H1 (cell line): Measurements from ENCODE around the gene GGT7. TPM values are rescaled to one million over a fixed set of nuclear protein-coding genes. Genes with fewer than 3 reads are reported as not detected.
A peak's percentile ranks its signal among the peaks of the same experiment; 100 is the strongest.

Source experiments
- ASH2L ChIP-seq: fragments of 200-600, 300-600 bp; sonication (generic); IDR thresholded peaks from one replicate; pipeline ENCODE4 v1.7.1; 2017; ENCODE audit warnings: low read length
- CHD1 ChIP-seq: IDR thresholded peaks from 2 replicates; pipeline ENCODE4 v1.6.1; 2012; ENCODE audit warnings: low read depth, low read length, improper control_type of control experiment
- CHD2 ChIP-seq: IDR thresholded peaks from 2 replicates; pipeline ENCODE4 v1.6.1; 2012; ENCODE audit warnings: low read length, improper control_type of control experiment
- CTCF ChIP-seq, 3 experiments: IDR thresholded peaks; 1 replicate in 2 of 3; 2 replicates in 1 of 3; pipeline versions ENCODE4 v1.5.1 to v1.6.1; 2011; ENCODE audit warnings: low read length in 3 of 3, mild to moderate bottlenecking in 3 of 3, inconsistent platforms in 2 of 3, low read depth in 1 of 3, moderate library complexity in 1 of 3; ENCODE audit not compliant: insufficient read depth in 1 of 3; ENCODE audit errors: control extremely low read depth in 1 of 3
- EGR1 ChIP-seq: IDR thresholded peaks from 2 replicates; pipeline ENCODE4 v1.6.1; 2011; ENCODE audit warnings: low read depth, low read length, borderline replicate concordance
- EP300 ChIP-seq, 2 experiments: IDR thresholded peaks; 1 replicate in 1 of 2; 2 replicates in 1 of 2; pipeline ENCODE4 v1.6.1; 2011 to 2012; ENCODE audit warnings: low read depth in 2 of 2, low read length in 2 of 2, mild to moderate bottlenecking in 2 of 2, borderline replicate concordance in 1 of 2, inconsistent platforms in 1 of 2, moderate library complexity in 1 of 2
- HDAC2 ChIP-seq, 2 experiments: fragments of 300-600 bp in 1 of 2; sonication (generic) in 1 of 2; IDR thresholded peaks; 2 replicates each; pipeline ENCODE4 v1.6.1; 2011 to 2012; ENCODE audit warnings: low read depth in 2 of 2, low read length in 2 of 2, mild to moderate bottlenecking in 2 of 2, moderate library complexity in 2 of 2, borderline replicate concordance in 1 of 2, inconsistent platforms in 1 of 2
- KDM4A ChIP-seq: IDR thresholded peaks from one replicate; pipeline ENCODE4 v1.7.1; 2012; ENCODE audit warnings: low read depth, mild to moderate bottlenecking, moderate library complexity, low read length, inconsistent platforms; ENCODE audit not compliant: severe bottlenecking
- NANOG ChIP-seq: IDR thresholded peaks from 2 replicates; pipeline ENCODE4 v1.6.1; 2011; ENCODE audit warnings: low read length, low read depth, mild to moderate bottlenecking, inconsistent platforms; ENCODE audit not compliant: insufficient read depth, poor library complexity, severe bottlenecking
- NRF1 ChIP-seq: IDR thresholded peaks from 2 replicates; pipeline ENCODE4 v1.6.1; 2011; ENCODE audit warnings: mild to moderate bottlenecking, low read depth, low read length, improper control_type of control experiment
- PHF8 ChIP-seq: fragments of 200-600 bp; sonication (generic); conservative IDR thresholded peaks from 2 replicates; pipeline ENCODE4 v1.7.1; 2012; ENCODE audit warnings: low read depth, mild to moderate bottlenecking, inconsistent platforms, low read length, moderate library complexity
- POLR2A ChIP-seq, 2 experiments: IDR thresholded peaks; 1 replicate in 1 of 2; 2 replicates in 1 of 2; pipeline ENCODE4 v1.6.1; 2011; ENCODE audit warnings: low read depth in 2 of 2, low read length in 2 of 2, mild to moderate bottlenecking in 2 of 2; ENCODE audit errors: control extremely low read depth in 1 of 2
- RNF2 ChIP-seq: fragments of 200-900, 300-1000 bp; sonication (generic); IDR thresholded peaks from 2 replicates; pipeline ENCODE4 v1.7.1; 2016; ENCODE audit warnings: borderline replicate concordance, low read depth, mild to moderate bottlenecking, antibody characterized with exemption, low read length; ENCODE audit not compliant: poor library complexity, severe bottlenecking; ENCODE audit errors: missing control alignments
- SAP30 ChIP-seq: fragments of 300-600 bp; sonication (generic); IDR thresholded peaks from 2 replicates; pipeline ENCODE4 v1.7.1; 2012; ENCODE audit warnings: low read length, moderate library complexity, mild to moderate bottlenecking, inconsistent platforms; ENCODE audit not compliant: insufficient read depth, insufficient replicate concordance
- SIRT6 ChIP-seq: IDR thresholded peaks from one replicate; pipeline ENCODE4 v1.7.1; 2012; ENCODE audit warnings: low read length, inconsistent platforms
- SP4 ChIP-seq: IDR thresholded peaks from 2 replicates; pipeline ENCODE4 v1.6.1; 2012; ENCODE audit warnings: low read length, inconsistent platforms
- SRF ChIP-seq: IDR thresholded peaks from 2 replicates; pipeline ENCODE4 v1.6.1; 2011; ENCODE audit warnings: mild to moderate bottlenecking, low read depth, low read length, moderate library complexity
- SUZ12 ChIP-seq: fragments of 200-600 bp; sonication (generic); IDR thresholded peaks from 2 replicates; pipeline ENCODE4 v1.6.1; 2012; ENCODE audit warnings: mild to moderate bottlenecking, inconsistent platforms, low read length, moderate library complexity, mixed read lengths
- YY1 ChIP-seq: IDR thresholded peaks from 2 replicates; pipeline ENCODE4 v1.6.1; 2011; ENCODE audit warnings: low read depth, mild to moderate bottlenecking, low read length
- ZNF274 ChIP-seq: IDR thresholded peaks from 2 replicates; pipeline ENCODE4 v1.7.0; 2012; ENCODE audit warnings: low read length, borderline replicate concordance; ENCODE audit errors: extremely low read depth
- polyA plus RNA-seq, 7 experiments: library from polyadenylated mRNA; depleted of rRNA in 3 of 7; stranded (reverse) in 5 of 7; unstranded in 2 of 7; fragments of >200 nt in 5 of 7; fragments of 200-250 nt in 2 of 7; gene quantifications; 1 replicate in 5 of 7; 2 replicates in 1 of 7; 4 replicates in 1 of 7; pipeline versions ENCODE4 v1.2.1 to v1.2.3, GENCODE V29; 2011 to 2013; ENCODE audit warnings: missing spikeins in 2 of 7, mixed read lengths in 2 of 7
- total RNA-seq: library from RNA; stranded (reverse); fragmentation: NEBNext Ultra II Directional; extraction: Animal tissue kit (Norgen Biotek cat#: 25700); gene quantifications from 2 replicates; pipeline ENCODE4 v1.2.1, GENCODE V29; 2021
- TF ChIP-seq, protein P1 (sequence below): IDR thresholded peaks from 2 replicates; pipeline ENCODE4 v1.6.1; 2012; ENCODE audit warnings: inconsistent platforms

GGT7 gene
- total and polyA plus RNA-seq, 2 of the 8 experiments (the other 6 are each of a cell fraction or from before 2014, with no cell fraction given) = 20.2 to 25.5 TPM

DNA sequence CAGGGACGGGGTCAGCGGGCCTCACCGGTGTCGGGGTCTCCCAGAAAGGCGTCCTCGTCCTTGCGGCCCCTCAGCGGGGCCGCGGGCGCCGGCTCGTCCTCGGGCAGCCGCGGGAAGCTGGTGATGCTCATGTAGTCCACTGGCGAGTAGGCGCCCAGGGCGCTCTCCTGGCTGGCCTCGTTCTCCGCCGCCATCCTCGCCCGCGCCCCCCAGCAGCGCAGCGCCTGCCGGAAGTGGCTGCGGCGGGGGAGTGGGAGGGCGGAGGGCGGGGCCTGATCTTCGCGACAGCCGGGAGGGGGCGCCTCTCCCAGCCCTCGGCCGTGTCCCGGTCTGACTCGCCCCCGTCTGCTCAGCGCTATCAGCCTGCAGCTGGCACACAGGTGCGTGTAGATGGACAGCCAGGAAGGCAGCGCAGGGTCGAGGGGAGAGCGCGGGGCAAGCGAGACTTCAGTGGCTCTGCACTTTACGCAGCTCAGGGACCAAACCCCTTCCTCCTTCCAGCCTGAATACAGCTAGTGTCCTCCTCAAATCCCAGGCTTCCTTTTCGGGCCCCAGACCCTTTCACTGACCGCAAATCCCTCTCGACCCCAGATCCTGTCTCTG is at the start of gene GGT7 (continued):
- TF ChIP-seq HDAC2 (IDR thresholded peaks at IDR 0.05; ENCODE audit: borderline replicate concordance in 1 of 2, low read depth in 2 of 2, low read length in 2 of 2) (0 out of 4 replicates have a peak, but pooled peaks have one; percentile 14 to 40), PHF8 (peak; percentile 68), NRF1 (no peak), SUZ12 (no peak), SIRT6 (no peak), EGR1 (no peak; the same call in 1 of the 2 replicates), POLR2A (IDR thresholded peaks at IDR 0.05; ENCODE audit: control extremely low read depth in 1 of 2, low read depth in 2 of 2, low read length in 2 of 2) (0 out of 3 replicates have a peak, but pooled peaks of 1 of the 2 experiments have one; percentile 46), SAP30 (no peak), EP300 (IDR thresholded peaks at IDR 0.05; ENCODE audit: borderline replicate concordance in 1 of 2, low read depth in 2 of 2, low read length in 2 of 2) (no peak), NANOG (no peak), CHD2 (no peak), ZNF274 (no peak), YY1 (peak; percentile 72; the same call in 1 of the 2 replicates), KDM4A (peak; percentile 96), RNF2 (no peak), SP4 (0 out of 2 replicates have a peak, but pooled peaks have one; percentile 65), CTCF (IDR thresholded peaks at IDR 0.05; ENCODE audit: control extremely low read depth in 1 of 3, insufficient read depth in 1 of 3, low read depth in 1 of 3, low read length in 3 of 3) (peak; percentile 66 to 68 (median 66)), SRF (no peak), ASH2L (peak; percentile 48), CHD1 (no peak)
- TF ChIP-seq, protein P1, sequence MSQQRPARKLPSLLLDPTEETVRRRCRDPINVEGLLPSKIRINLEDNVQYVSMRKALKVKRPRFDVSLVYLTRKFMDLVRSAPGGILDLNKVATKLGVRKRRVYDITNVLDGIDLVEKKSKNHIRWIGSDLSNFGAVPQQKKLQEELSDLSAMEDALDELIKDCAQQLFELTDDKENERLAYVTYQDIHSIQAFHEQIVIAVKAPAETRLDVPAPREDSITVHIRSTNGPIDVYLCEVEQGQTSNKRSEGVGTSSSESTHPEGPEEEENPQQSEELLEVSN = peak; percentile 37; the same call in 1 of the 2 replicates
